Urinary bladder (tissue), 4 donors: ENCODE results near the gene SSR1. TPM values are rescaled to one million over a fixed set of nuclear protein-coding genes. Genes with fewer than 3 reads are reported as not detected.

Source experiments
- DNase-seq: peaks from one replicate; pipeline ENCODE4 v3.0.0-alpha.2; 2015; ENCODE audit errors: extremely low spot score
- H3K27ac ChIP-seq: one replicate; pipeline ENCODE4 v1.5.1; 2013; ENCODE audit warnings: low read depth, mild to moderate bottlenecking, moderate library complexity
- H3K36me3 ChIP-seq: one replicate; pipeline ENCODE4 v1.6.1; 2013; ENCODE audit warnings: mild to moderate bottlenecking, moderate library complexity; ENCODE audit not compliant: insufficient read depth
- H3K4me1 ChIP-seq: one replicate; pipeline ENCODE4 v1.6.1; 2013; ENCODE audit warnings: mild to moderate bottlenecking, moderate library complexity; ENCODE audit not compliant: insufficient read depth
- H3K4me3 ChIP-seq: one replicate; pipeline ENCODE4 v1.5.1; 2013; ENCODE audit warnings: low read depth, low read length
- WGBS: extraction: QIAGEN DNeasy Blood & Tissue Kit; methylation state at CpG from one replicate; pipeline ENCODE4 v1.1.7; 2013; 5-methylcytosine and 5-hydroxymethylcytosine counted together
- polyA plus RNA-seq: library from polyadenylated mRNA; stranded (reverse); fragments of 200-250 nt; gene quantifications from one replicate; pipeline ENCODE4 v1.2.3, GENCODE V29; 2013
- total RNA-seq: library from RNA; depleted of rRNA; stranded (reverse); fragments of >200 nt; gene quantifications from one replicate; pipeline ENCODE4 v1.2.3, GENCODE V29; 2014
- donor health status: healthy with polysubstance abuse.
- donor health status: healthy.

The SSR1 gene
- total and polyA plus RNA-seq, 2 donors, result 55.6 to 100.0 TPM

DNA sequence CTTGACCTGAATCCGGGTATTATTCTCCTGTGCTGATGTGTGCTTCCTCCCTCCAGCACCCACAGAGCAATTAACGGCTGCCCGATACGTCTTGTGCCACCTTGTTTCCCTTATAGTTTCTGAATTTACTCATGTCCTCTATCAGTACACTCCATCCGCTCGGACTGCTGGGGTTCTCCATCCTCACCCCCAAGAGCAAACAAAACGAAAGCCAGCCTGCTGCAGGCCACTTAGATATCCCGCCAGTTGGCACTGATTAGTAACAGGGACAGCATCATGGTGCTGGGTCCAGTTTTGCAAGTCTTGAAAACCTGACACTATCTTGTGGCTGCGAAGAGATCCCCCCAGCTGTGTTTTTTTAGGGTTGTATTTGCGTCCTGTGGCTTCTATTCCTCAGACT is 71.8 kb downstream of the SSR1 start:
- H3K36me3 ChIP-seq, result no peaks in the 10 kb centered on the region
- no peak overlapping the region for H3K4me3 ChIP-seq
- DNase-seq, result no peak
- 86% methylated on average over 10 of the region's 10 CpGs for WGBS
- no peak overlapping the region for H3K27ac ChIP-seq
- H3K4me1 ChIP-seq, result no peaks in the 10 kb centered on the region

DNA sequence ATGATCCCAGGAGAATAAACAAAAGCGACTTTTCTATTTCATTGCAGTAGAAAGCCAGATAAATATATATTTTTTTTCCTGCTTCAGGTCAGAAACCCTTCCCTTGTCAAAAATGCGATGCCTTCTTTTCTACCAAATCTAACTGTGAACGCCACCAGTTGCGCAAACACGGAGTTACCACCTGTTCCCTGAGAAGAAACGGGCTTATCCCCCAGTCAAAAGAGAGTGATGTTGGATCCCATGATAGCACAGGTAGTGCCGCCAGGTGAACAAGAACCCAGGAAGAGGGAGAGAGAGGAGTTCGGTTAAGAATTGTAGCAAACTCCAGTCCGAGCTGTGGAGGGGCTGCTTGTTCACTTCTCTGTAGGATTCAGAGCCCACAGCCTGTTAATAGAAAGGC is 72.6 kb downstream of the SSR1 start:
- no peak overlapping the region for H3K27ac ChIP-seq
- H3K4me3 ChIP-seq, result no peak overlapping the region

DNA sequence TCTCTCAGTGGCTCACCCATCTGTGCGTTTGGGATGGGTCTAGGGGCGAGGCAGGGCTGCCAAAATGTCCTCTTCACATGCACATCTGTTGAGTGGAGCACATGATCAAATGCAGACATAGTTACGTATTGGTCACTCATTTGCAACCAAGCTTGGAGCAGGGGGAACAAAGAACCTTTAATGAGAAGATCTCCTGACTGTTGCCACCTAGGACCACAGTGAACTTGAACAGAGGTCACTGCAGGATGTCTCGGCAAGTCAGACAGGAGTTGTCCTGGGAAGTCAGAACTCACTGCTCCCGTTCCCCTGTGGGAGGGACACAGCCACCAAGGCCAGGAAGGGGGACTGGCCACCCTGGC is 73.4 kb downstream of the SSR1 start:
- Histone ChIP-seq H3K27ac (no peak overlapping the region), H3K4me3 (no peak overlapping the region), H3K4me1 (no peaks in the 10 kb centered on the region), H3K36me3 (no peaks in the 10 kb centered on the region)
- no peak for DNase-seq
- 78% methylated on average over 5 of the region's 5 CpGs for WGBS

More for the DNA sequence above, 72.6 kb downstream of the SSR1 start:
- 95% methylated on average over 9 of the region's 9 CpGs for WGBS
- H3K36me3 ChIP-seq, result no peaks in the 10 kb centered on the region
- no peak for DNase-seq
- H3K4me1 ChIP-seq, result no peaks in the 10 kb centered on the region

DNA sequence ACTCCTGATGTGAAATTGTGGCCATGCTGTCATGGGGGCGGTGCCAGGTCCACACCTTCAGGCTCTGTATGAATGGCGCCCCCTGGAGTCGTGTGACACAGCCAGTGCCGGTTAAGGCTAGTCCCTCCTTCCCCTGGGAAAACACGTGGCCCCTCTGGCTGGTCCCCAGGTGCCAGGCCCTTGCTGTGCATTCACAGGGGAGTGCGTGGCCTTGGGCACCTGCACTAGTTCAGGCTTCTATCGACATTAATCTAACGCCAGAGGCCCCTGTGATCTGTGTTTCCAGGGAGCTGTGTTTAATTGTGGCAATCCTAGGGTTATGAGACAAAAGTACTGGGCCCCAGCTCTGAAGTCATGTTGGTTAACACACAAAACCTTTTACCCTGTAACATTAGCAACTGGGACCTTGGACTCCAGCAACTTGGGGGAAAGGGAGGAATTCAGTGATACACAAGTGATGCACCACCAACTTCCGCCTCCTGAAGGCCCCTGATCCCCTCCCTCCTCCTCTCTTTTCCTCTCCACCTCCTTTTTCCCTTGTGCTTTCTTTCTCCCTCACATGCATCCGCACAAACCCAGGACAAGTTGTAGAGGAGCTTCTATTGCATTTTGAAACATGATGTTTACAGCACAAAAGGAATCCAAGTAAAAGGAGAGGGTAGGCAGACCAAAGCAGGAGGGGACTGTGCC is 74.0 kb downstream of the SSR1 start:
- H3K36me3 ChIP-seq, result no peaks in the 10 kb centered on the region
- 44% methylated on average over 10 of the region's 10 CpGs for WGBS
- no peak overlapping the region for H3K27ac ChIP-seq

DNA sequence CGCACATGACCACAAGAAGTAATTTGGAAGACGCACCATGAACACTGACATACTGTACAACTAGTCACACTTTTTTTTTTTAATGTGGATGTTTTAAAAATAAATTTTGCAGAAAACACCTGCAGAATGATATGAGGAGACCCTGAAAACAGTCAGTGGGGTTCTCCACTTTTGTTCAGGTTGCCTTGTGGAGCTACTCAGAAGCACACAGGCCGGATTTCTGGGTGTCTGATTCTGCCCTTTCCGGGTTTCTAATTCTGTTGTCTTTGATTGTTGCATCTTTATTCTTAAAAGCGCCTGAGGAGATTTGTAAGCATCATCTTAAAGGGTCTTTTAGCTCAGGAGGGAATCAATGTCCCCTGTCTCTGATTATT is 74.5 kb downstream of the SSR1 start:
- Histone ChIP-seq H3K27ac (no peak overlapping the region), H3K36me3 (no peaks in the 10 kb centered on the region)

More for the DNA sequence above, 74.0 kb downstream of the SSR1 start:
- H3K4me3 ChIP-seq, result no peak overlapping the region
- DNase-seq, result no peak
- no peaks in the 10 kb centered on the region for H3K4me1 ChIP-seq

DNA sequence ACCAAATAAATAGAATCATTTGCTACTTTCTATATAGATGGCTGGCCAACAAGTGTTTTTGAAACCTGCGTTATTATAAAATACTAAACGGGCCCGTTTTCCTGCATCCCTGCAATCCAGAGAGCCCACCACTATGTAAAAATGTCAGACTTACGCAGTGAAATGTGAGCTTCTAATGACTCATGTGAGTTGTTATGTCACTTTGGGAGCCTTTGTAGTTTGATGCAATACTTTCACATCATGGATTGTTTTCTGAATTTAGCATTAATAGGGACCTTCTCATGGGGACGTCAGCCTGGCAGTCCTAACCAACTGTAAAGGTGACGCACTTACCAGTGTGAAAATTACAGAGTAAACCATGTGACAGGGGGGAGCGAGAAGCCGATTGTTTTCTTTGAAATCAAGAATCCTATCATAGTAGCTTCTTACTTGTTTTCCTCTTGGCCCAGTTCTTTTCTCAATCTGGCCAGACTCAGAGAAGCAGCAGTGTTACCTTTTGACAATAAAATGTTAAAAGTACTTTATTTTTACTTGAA is 75.3 kb downstream of the SSR1 start:
- H3K36me3 ChIP-seq, result no peaks in the 10 kb centered on the region
- DNase-seq, result no peak
- H3K27ac ChIP-seq, result no peak overlapping the region
- no peak overlapping the region for H3K4me3 ChIP-seq
- no peaks in the 10 kb centered on the region for H3K4me1 ChIP-seq
- 89% methylated on average over 8 of the region's 8 CpGs for WGBS

More for the DNA sequence above, 74.5 kb downstream of the SSR1 start:
- H3K4me3 ChIP-seq, result no peak overlapping the region
- 96% methylated on average over 5 of the region's 5 CpGs for WGBS
- no peak for DNase-seq
- H3K4me1 ChIP-seq, result no peaks in the 10 kb centered on the region

DNA sequence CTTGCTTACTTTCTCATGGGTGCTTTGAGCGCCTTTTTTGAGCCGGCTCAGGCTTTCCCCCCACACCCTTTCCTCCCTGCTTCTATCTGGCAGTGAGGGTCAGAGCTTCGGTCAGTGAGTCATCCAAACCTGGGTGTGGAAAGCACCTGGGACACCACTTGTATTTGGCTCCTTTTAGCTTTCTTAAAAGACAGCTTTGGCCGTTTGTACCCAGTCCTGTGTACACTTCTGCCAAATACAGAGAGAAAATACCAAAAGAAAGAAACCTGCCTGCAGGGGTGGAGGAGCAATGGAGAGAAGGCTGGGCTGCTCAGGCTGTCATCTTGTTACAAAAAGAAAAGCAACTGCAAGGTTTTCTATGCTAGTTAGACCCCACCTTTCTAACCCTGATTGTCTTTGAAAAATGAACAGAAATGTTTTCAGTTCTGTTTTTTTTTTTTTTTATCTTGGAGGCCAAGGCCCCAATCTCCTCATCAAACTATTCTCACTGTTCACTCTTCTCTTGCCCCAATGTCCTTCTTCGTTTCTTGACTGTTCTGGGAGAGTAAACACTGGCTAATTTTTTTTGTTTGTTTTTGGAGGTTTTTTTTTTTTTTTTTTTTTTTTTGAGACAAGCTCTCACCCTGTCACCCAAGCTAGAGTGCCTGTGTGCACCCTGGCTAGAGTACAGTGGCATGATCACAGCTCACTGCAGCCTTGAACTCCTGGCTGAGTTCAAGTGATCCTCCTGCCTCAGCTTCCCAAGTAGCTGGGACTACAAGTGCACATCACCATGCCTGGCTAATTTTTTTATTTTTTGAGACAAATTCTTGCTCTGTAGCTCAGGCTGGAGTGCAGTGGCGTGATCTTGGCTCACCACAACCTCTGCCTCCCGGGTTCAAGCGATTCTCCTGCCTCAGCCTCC is 76.4 kb downstream of the SSR1 start:
- WGBS, result 72% methylated on average over 8 of the region's 8 CpGs
- Histone ChIP-seq H3K36me3 (no peaks in the 10 kb centered on the region), H3K4me1 (no peaks in the 10 kb centered on the region), H3K27ac (no peak overlapping the region), H3K4me3 (no peak overlapping the region)
- DNase-seq, result no peak

DNA sequence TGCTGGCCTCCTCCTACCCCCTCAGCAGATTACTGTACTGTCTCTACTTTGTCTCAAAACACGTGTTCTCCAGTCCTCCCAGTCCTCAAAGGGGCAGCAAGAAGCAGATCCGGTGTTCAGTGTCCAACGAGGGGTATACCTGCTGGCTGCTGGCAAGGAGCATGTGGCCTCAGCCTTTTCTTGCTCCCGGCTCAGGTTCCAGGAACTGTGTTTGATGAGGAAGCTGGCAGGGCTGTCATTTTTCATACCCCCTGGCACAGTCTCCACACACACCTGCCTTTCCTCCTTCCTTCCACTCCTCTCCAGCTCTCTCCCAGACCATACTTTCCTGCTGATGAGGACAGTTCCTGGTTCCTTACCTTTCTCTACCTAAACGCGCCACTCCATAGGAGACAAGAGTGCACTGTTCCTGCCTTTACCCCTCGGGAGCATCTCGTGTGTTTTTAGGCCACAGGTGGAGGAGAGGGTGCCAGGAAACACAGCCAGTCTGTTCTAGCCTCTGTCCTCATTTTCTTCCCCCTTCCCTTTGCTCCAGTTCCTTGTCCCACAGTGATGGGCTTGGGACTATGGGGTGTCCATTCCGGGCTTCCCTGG is 77.2 kb downstream of the SSR1 start:
- H3K36me3 ChIP-seq, result peaks cover 3% of the 10 kb centered on the region
- H3K4me3 ChIP-seq, result no peak overlapping the region
- no peak for DNase-seq
- 67% methylated on average over 9 of the region's 9 CpGs for WGBS
- H3K4me1 ChIP-seq, result no peaks in the 10 kb centered on the region
- peak overlapping the region; percentile 2 for H3K27ac ChIP-seq

DNA sequence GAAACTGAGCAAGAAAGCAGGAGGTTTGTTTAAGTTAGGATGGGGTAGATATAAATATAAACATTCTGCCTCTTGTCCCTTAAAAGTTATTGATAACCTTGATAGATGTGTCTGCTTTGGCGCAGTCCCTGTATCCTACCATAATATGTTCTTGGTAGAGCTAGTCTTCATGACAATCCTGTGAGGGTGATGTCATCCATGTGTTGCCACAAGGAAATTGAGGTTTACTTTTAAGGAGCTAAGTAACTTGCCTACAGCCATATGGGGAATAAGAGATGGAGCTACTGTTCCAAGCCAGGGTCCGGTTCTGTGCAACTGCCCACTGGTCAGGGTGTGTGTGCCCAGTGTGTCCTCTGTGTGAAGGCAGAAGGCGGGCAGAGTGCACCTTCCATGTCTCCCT is 78.5 kb downstream of the SSR1 start:
- Histone ChIP-seq H3K36me3 (peaks cover 4% of the 10 kb centered on the region), H3K27ac (no peak overlapping the region), H3K4me3 (no peak overlapping the region), H3K4me1 (no peaks in the 10 kb centered on the region)
- 93% methylated on average over 3 of the region's 3 CpGs for WGBS
- DNase-seq, result no peak

DNA sequence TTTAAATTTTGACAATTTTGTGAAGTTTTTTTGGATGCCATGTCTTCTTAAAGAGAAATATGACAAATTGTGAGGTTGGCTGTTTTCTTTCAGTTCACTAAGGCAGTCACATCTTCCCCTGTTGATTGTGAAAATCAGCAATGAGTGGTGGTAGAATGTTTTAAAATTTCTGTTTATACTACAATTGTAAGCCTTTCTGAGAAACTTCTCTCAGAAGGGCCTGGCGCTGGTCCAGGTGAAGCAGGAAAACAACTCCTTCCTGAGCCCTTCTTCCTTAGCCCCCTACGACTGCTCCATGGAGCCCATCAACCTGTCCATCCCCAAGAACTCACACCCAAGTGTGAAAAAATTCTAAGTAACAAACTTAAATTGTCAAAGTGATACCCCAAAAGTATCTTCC is 80.6 kb downstream of the SSR1 start:
- H3K27ac ChIP-seq, result no peak overlapping the region
- H3K4me1 ChIP-seq, result no peaks in the 10 kb centered on the region
- no peak for DNase-seq
- 66% methylated on average over 2 of the region's 2 CpGs for WGBS
- no peak overlapping the region for H3K4me3 ChIP-seq
- peaks cover 4% of the 10 kb centered on the region for H3K36me3 ChIP-seq

DNA sequence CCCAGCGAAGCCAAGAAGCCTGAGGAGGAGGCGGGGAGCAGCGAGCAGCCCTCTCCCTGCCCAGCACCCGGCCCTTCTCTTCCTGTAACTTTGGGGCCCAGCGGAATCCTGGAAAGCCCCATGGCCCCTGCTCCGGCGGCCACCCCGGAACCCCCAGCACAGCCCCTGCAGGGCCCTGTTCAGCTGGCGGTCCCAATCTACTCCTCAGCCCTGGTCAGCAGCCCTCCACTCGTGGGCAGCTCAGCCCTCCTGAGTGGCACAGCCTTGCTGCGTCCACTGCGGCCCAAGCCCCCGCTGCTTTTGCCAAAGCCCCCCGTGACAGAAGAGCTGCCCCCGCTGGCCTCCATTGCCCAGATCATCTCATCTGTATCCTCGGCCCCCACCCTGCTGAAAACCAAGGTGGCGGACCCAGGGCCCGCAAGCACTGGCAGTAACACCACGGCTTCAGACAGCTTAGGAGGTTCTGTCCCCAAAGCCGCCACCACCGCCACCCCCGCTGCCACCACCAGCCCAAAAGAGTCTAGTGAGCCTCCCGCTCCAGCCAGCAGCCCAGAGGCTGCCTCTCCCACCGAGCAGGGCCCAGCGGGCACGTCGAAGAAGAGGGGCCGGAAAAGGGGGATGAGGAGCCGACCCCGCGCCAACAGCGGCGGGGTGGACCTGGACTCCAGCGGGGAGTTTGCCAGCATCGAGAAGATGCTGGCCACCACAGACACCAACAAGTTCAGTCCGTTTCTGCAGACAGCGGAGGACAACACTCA is 81.9 kb downstream of the SSR1 start:
- H3K27ac ChIP-seq, result no peak overlapping the region
- H3K4me1 ChIP-seq, result no peaks in the 10 kb centered on the region
- WGBS, result 96% methylated on average over 37 of the region's 37 CpGs
- peaks cover 8% of the 10 kb centered on the region for H3K36me3 ChIP-seq
- DNase-seq, result no peak
- no peak overlapping the region for H3K4me3 ChIP-seq

DNA sequence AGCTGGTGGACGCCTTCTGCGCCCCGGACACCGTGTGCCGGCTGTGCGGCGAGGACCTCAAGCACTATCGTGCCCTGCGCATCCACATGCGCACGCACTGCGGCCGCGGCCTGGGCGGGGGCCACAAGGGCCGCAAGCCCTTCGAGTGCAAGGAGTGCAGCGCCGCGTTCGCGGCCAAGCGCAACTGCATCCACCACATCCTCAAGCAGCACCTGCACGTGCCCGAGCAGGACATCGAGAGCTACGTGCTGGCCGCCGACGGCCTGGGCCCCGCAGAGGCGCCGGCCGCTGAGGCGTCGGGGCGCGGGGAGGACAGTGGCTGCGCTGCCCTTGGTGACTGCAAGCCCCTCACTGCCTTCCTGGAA is 82.7 kb downstream of the SSR1 start:
- no peak overlapping the region for H3K27ac ChIP-seq
- 96% methylated on average over 39 of the region's 39 CpGs for WGBS
- H3K4me1 ChIP-seq, result no peaks in the 10 kb centered on the region
- H3K4me3 ChIP-seq, result no peak overlapping the region
- DNase-seq, result no peak
- peaks cover 8% of the 10 kb centered on the region for H3K36me3 ChIP-seq
